HG02588 (cell line): Measurements from ENCODE around the gene MALAT1.

Experiments used
- ATAC-seq: cut with Tn5 transposase; IDR thresholded peaks from one replicate; pipeline ENCODE4 v1.9.1; 2021; ENCODE audit warnings: mild to moderate bottlenecking, moderate library complexity; ENCODE audit not compliant: unreplicated experiment

MALAT1 gene

GRCh38 chr11:65478388-65479183, 20.3 kb upstream of the MALAT1 start:
- ATAC-seq, result no peak

GRCh38 chr11:65479184-65480145, 19.4 kb upstream of the MALAT1 start:
- ATAC-seq, result no peak

DNA sequence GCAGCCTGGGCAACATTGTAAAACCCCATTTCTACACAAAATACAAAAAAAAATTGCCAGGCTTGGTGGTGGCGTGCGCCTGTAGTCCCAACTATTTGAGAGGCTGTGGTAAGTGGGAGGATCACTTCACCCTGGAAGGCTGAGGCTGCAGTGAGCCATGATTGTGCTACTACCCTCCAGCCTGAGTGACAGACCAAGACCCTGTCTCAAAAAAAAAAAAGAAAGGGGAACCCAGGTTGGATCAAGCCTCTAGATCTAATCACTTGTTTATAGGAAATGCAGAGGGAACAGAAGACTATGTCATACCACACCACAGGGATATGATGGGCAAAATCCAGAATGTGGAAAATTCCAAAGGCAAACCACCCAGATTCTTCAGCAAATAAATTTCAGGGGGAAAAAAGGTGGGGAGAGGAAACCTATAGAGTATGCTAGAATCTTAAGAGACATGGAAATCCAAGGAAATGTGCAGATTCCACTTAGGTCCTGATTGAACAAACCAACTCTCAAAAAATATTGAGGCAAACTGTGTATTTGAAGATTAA, 16.5 kb upstream of the MALAT1 start:
- ATAC-seq, result no peak

DNA sequence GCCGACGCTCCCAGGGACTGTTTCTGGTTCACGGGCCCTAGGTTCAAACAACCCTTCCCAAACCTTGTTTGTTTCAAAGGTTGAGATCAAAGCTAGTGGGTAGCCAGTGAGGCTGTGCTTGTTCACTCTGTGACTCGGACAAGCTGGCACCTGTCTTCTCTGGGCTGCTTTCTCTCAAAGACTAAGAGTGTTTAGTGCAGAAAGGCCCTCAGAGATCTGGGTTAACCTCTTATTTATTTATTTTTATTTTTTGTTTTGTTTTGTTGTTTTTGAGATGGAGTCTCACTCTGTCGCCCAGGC, 13.0 kb upstream of the MALAT1 start:
- no peak for ATAC-seq

- ATAC-seq, result no peak
Observed at GRCh38 chr11:65486570-65487466, 12.0 kb upstream of the MALAT1 start.

GRCh38 chr11:65487467-65488272, 11.2 kb upstream of the MALAT1 start:
- peak; percentile 37 for ATAC-seq

GRCh38 chr11:65488273-65489034, 10.4 kb upstream of the MALAT1 start:
- ATAC-seq, result no peak

DNA sequence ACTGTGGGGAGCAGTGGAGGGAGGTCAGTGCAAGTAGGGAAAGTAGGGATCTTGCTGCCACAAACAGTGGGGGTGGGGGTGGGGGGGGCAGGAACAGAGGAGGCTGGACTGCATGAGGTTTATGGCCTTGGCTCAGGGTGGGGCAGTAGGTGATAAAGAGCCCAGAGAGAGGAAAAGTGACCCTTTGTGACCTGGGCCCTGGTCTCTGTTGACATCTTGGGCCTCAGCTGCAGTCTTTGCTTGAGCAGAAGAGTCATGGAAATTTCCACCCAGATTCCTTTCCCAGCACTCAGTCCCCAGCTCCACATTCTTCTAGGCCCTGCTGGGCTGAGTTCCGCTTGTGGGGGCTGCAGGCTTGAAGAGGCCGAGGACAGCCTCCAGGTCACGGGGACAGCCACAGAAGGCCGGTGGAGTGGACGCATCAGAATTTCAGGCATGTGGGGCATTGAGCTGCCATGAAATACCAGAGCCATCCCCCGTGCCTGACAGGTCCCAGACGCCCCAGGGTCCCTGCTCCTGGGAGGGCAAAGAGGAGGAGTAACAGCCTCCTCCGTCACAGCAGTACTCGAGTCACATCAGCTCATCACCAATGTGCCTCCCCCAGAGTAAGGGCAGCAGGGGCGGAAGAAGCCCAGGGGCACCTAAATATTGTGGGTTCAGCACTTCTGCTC, 9.7 kb upstream of the MALAT1 start:
- ATAC-seq, result no peak

DNA sequence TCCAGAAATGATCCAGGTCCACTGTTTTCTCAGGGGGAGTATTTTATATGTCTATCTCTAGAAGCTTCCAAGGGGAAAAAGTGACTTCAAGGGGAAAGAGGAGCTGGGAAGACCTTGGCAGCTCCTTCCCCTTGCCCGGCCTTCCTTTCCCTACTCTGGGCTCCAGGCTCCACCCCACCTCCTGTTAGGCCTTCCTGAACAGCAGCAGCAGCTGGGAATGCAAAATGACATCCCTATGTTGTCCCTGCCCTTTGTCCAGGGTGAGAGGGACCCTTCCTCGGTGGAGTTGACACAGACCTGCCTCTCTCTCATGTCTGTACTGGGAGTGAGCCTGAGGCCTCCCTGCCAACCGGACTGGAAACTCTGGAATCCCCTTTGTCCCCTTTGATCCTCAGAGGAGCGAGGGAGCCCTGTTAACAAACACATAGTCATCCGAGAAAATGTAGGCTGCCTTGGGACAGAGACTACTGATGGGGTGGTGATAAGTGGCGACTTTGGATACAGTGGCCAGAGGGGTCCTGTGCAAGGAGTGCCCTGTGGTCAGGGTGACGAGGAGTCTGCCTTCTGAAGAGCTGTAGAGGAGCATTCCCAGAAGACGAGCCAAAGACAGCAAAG, 9.0 kb upstream of the MALAT1 start:
- ATAC-seq, result no peak

GRCh38 chr11:65491163-65491465, 7.7 kb upstream of the MALAT1 start:
- no peak for ATAC-seq

- ATAC-seq, result no peak
Observed at GRCh38 chr11:65491614-65492386, 7.0 kb upstream of the MALAT1 start.

GRCh38 chr11:65492387-65492636, 6.5 kb upstream of the MALAT1 start:
- no peak for ATAC-seq

GRCh38 chr11:65492637-65493366, 6.0 kb upstream of the MALAT1 start:
- no peak for ATAC-seq

DNA sequence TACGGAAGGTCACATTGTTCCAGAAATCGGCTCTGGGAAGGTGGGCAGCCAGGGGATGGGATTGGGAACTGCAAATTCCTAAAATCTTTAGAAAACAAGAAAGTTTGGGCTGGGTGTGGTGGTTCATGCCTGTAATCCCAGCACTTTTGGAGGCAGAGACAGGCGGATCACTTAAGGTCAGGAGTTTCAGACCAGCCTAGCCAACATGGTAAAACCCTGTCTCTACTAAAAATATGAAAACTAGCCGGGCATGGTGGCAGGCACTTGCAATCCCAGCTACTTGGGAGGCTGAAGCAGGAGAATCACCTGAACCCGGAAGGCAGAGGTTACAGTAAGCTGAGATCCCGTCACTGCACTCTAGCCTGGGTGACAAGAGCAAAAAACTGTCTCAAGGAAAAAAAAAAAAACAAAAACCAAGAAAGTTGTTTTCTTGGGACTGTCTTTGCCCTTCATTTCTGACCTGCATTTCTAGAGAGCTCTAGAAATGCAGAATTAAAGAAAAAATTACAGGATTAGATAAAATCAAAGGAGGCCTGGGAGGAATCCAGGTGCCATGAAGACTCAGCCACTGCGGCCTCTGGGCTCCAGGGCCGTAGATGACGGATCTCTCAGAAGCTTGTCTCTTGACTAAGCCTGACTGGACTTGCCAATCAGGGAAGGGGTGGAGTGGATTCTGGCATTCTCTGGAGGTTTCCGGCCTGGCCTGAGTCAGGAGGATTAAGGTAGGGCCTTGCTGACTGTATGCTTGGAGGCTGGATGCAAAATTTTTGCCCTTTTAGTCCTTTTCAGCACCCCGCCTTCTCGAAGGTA, 5.3 kb upstream of the MALAT1 start:
- ATAC-seq, result no peak

DNA sequence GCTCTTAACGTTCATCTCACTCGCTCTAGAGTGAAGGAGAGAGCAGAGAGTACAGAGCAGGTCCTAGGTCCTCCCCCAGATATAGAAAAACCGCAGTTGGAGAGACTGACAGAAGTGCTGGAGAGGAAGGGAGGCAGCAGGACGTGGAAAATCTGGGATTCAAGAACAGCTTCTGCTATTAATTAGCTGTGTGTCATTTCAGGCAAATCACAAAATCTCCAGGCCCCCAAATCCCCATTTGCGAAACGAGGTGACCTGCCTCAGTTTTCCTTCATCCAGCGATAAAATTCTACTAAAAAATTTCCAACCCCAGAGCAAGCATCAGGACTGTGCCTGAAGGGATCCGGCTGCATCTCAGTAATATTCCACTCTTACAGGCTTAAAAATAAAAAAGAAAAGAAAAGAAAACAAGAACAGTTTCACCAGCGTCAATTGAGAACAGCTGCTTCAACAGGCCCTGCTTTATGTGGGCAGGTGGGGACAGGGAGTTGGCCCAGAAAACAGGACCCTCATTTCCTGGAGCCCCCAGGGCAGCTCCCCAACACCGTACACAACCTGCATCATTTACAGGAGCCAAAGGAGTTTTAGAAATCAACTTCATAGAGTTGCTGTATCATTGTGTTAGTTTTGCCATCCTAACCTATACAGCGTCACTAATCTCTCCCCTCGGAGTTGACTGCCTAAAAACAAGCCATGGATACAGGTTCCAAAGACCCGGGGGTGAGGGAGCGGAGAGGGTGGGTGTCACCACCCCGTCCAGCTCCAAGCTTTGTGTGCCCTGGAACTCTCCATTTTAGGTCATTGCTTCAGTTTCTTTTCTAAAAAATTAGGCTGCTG, 2.3 kb upstream of the MALAT1 start:
- ATAC-seq, result no peak
